ENCODE data around the gene ENDOD1.

- TF ChIP-seq CTCF (IDR thresholded peaks at IDR 0.05) (no peak), POLR2A (IDR thresholded peaks at IDR 0.05) (no peak)
Measured at GRCh38 chr11:95055283-95055897, 34.3 kb upstream of the ENDOD1 start.
